ENCODE measurements around the gene PLXNC1.

The PLXNC1 gene

DNA sequence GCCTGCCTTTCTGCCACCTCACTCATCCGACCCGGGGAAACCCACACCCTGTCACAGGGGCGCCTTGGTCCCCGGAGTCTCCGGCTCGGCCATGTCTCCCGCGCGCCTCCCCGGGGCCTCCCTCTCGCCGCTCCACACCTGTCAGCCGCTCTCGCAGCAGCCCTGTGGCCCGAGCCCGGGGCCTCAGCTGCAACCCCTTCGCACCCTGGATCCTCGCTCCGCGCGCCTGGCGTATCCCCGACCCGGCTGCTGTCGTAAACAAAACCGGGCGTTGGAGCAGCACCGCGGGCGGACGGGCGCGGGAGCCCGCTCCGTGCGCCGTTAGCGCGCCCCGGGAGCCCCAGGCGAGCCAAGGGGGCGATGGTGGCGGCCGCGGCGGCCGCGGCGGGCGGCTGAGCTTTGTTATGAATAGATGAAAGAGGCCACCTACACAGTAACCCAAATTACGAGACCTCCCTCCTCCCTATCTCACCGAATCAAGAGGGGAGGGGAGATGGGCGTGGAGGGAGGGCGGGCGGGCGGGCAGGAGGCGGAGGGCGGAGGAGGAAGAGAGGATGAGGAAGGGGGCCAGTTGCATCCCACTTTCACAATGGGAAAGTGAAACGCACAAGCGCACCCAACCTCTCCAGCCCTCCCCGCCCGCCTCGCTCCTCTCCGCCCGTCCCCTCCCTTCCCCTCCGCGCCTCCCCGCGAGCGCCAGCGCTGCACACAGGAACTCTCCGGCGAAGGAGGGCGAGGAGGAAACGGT lies at the start of gene PLXNC1:
PLXNC1 (plus strand) TSS at position 587 of the 748 bp plus-strand sequence. CDS start 395 bp downstream, outside the sequence.
- DNase-seq = peak; percentile 83 to 92 (median 85)

DNA sequence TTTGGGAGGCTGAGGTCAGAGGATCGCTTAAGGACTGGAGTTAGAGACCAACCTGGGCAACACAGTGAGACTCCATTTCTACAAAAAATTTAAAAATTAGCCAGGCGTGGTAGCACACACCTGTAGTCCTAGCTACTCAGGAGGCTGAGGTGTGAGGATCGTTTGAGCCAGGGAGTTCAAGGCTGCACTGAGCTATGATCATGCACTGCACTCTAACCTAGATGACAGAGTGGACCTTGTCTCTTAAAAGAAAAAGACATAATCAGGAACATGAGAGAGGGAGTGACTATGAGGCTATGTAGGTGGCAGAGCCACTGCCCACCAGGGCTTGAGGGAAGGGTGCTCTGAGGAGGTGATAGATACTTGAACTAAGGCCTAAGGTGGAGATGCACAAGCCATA lies 49.2 kb upstream of the PLXNC1 start:
- no peak for DNase-seq

DNA sequence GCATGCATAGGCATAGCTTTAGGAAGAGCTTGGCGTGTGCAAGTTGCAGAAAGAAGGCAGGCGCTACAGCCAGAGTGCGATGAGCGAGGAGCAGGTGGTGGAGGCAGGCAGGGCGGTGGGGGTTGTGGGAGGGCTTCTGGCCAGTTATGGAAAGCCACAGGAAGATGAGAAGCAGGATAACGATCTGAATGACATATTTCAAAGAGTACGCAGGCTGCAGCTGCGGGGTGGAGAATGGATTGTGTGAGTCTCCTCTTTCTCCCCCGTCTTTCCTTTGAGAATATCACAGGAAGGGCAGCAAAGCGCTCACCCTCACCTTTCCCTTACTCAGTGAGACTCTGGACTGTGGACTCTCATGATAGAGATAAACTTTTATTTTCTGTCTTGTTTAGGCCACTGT lies 48.7 kb upstream of the PLXNC1 start:
- DNase-seq = no peak

DNA sequence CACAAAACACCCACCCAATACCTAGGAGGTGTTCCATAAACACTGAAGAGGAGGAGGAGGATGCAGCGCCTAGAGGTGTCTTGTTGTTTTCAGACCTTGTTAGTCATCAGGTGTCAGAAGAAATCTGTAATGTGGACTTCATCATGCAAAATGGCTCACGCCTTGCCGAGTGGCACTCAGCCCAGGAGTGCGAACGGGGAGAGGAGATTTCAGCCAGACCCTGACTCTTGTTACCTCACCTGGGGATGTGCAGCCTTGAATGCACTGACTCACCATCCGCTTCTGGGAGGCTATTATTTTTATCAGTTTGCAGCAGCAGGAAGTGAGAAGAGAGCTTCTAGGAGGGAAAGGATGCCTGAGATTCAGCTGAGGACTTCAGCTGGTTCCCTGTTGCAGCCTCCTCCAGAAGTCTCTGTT lies 48.2 kb upstream of the PLXNC1 start:
- no peak for DNase-seq

DNA sequence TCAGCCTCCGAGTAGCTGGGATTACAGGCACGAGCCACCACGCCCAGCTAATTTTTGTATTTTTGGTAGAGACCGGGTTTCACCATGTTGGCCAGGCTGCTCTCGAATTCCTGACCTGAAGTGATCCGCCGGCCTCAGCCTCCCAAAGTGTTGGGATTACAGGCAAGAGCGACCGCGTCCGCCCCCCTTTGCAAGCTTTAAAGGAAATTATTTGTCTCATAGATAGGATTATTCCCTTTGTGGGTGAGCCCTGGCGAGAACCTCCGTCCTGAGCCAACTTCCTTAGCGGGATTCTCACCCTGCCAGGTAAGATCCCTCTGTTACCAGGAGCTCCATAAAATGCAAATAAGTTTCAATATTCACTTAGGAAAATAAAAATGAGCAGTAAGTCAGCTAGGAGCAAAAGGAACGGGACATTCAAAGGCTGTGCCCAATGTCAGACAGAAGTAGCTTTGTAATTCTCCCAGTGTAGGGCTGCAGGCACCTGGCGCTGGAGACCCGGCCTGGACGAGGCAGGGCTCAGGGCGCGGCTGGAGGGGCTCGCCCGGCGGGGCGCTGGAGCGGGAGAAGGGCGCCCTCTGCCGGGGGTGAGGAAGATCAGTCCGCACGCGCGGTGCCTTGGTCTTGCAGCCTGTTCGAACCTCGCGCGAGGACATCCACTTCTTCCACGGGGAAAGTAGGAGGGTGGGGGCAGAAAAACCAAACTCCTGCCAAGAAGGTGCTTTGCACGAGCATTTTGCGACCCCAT lies 47.2 kb upstream of the PLXNC1 start:
- DNase-seq = peak; percentile 73 to 91 (median 87)

DNA sequence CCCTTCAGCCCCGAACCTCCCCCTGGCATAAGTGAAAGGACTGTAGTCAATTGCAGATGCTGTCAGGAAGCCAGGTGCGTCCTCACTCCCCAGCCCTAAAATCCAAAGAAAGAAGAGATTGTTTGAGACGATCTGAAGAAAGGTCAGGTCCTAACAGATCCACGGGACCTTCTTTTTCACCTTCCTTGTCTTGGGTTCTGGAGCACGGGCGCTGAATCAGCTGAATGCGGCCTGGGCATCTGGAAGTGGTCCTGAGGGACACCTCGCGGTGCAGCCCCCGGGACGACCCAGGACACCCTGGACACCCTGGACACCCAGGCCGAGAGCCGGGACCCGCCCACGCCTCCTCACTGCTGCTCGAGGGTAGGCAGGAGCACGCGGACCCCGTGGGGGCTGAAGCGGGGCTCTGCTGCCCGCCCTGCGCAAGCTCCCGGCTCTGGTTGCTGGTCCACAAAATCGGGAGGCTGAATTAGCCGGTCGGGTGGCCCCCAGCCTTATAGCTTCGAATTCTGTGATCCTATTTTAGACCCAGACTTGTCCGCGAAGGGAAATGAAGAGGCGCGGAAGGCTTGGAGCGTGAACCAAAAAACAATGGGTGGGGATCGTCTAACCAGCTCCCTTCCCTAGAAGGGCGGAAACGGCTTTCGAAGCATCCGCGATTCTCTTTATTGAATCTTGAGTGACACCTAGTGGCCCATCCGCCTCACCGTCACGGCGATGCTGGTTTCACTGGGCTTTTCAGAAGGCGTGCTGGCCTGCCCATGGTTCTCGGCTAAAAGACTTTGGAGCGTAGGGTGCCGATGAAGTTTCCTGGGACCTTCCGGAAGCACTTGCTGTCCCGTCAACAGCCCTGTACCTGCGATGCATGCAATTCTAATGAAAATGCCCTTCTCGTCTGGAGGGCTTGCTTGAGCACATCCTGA lies 46.4 kb upstream of the PLXNC1 start:
- DNase-seq = peak; percentile 92 to 96 (median 94)

DNA sequence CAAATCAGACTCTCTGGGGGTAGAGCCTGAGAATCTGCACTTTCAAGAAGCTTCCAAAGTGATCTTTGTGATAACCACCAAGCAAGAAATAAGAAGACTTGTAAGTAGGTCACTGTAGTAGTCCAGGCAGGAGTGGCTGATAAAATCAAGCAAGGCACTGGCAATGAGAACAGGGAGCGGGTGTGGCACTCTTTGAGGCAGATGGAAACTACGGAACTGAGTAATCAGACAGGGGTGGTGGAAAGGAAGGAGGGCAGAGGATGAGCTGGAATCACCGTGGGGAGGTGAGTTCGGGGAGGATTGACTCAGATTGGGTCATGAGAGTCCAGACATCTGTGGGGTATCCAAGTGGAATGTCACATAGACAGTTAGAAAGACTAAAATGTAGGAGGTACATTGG lies 44.4 kb upstream of the PLXNC1 start:
- DNase-seq = peak; percentile 32 to 61 (median 56)

DNA sequence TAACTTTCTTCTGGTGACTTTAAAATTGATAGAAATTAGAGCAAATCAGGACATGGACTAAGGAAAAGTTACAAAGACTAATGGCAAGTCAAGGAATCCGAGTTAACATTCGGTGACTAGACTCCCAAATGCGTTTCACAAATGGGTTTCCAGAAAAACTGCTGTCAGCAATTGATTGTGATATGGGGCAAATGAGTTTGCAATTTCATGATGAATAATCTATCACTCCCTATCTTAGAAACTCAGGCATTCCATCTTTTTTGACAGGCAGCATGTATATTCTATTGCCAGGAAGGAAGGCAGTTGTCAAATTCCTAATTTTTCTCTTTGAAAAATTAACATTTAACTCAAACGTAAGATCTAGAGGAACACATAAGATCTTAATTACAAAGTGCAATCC lies 40.5 kb upstream of the PLXNC1 start:
- DNase-seq = no peak

DNA sequence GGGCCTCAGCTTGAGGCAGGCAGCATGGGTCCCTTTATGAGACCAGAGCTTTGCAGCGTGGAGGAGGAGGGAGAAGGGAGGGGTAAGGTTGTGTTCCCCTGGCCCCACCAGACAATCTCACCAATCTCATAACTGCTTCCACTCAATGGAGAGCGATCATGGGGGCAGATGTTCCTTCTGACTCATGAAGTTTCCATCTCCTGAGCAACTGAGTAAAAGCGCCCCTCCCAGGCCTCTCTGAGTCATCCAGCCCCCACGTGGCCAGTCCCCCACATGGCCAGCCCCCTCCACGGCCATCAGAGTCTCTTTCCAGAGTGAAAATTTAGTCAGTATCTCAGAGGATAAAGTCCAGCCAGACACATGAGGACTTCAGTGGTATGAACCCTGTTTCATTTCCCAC lies 39.2 kb upstream of the PLXNC1 start:
- peak; percentile 78 to 86 (median 80) for DNase-seq

DNA sequence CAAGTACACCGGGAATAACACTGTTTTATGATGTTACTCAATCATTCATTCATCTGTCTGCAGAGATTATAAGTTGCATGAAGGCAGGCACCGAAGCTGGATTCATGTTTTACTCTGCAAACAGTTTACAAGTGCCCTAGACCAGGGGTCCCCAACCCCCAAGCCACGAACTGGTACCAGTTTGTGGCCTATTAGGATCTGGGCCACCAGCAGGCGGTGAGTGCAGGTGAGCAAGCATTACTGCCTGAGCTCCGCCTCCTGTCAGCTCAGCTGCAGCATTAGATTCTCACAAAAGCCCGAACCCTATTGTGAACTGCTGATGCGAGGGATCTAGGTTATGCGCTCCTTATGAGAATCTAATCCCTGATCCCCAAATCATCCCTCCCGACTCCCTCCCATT lies 38.1 kb upstream of the PLXNC1 start:
- no peak for DNase-seq

DNA sequence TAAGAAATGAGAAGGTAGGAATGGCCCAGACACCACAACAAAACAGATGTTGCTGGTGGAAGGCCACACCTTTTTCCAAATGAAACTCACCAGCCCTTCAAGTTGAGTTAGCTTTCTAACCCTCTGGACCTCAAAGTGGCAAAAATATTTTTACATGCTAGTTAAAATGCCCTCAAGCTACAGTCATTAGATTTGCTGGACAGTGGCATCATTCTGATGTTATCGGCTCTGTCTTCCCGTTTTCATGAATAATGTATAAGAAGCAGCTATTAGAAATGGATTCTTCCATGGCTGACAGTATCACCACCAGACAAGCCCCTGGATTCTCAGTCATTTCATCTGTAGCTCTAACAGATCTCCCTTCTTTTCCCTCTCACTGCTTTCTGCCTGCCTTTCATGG lies 37.1 kb upstream of the PLXNC1 start:
- no peak for DNase-seq

DNA sequence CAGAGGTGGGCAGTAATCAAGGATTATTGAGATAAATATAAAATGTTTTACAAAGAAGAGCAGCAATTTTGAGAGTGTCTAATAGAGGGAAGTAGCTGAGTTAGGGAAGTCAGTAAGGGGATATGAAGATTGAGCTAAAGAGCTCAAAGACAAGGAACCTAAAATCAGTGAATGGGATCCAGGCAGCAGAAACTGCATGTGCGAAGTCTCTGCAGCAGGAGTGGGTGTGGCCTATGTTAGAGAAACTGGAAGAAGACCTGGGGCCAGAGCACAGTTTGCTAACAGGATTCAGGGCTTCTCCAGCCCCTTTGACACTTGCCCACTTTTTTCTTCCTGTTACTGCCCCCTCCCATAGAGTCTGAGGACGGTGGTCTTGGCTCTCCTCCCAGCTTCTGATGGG lies 36.3 kb upstream of the PLXNC1 start:
- DNase-seq = peak; percentile 64 to 74 (median 73)

DNA sequence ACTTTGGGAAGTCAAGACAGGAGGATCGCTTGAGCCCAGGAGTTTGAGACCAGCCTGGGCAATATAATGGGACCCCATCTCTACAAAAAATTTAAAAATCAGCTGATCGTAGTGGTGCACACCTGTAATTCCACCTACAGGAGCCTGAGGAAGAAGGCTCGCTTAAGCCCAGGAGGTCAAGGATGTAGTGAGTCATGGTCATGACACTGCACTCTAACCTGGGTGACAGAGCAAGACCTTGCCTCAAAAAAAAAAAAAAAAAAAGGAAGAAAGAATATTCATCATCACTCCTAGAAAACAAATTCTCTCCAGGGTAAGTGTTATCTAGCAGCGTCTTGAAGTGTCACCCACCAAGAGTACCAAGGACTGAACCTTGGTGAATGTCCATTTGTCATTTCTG lies 34.2 kb upstream of the PLXNC1 start:
- no peak for DNase-seq

DNA sequence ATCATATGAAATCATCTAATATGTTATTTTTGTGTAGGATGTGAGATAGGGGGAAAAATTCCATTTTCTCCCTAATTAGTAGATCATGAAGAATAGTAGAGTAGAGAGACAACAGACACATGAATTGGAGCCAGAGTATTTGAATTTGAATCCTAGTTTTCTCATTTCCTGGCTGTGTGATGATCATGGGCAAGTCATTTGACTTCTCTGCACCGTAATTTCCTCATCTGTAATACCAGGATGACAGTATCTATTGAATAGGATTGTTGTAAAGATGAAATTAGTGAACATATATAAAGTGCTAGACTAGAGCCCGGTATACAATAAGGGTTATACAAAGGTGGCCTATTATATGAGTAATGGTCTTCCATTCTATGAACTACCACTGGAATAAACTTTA lies 32.2 kb upstream of the PLXNC1 start:
- DNase-seq = no peak

DNA sequence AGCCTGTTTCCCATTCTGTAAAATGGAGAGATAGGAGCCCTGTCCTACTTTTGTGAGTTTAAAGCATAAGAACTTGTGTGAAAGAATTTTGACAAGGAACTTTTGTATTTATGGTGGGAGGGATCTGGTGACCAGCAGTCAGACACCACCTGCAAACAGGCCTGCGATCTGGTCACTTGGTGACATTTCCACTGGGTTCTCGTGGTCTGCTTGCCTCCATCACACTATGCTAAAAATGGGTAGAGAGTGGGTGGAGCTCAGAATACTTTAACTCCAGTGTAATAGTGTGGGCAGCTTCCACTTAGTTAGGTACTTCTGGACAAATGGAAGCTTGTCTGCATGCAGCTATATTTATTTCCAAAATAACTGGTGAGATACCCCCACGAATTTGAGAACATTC lies 26.5 kb upstream of the PLXNC1 start:
- DNase-seq = peak; percentile 43 to 50 (median 45)

DNA sequence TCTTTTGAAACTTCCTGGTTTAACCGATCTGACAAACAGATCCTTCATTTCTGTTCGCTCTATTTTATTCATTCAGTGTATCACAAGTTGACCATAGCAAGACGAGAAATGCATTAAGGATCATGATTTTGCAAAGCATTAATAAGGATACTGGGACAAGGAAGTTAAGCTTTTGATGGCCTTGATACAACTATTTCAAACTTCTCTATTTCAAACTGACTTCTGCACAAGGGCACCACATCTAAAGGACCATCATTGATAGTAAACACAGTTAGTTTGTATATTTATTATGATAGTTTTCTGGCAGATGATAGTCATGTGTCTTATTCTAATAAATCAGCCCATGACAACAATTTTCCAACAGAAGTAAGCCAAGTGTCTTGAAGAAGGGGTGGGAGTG lies 25.8 kb upstream of the PLXNC1 start:
- no peak for DNase-seq

DNA sequence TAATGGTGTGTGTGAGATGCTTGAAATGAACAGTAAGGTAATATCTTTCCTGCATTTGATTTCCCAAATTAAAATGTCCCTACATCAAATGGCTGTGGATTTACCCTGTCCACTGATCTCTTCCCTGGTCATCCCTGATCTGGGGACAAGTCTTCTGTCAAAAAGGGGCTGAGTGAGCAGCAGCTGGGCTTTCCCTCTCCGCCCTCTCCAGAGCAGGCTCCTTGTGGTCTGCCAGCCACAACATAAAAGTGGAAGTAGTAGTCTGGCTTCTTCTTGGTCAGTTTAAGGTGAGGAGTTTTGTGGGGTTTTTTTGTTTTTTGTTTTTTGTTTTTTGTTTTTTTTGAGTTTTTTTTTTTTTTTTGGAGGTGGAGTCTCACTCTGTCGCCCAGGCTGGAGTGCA lies 25.2 kb upstream of the PLXNC1 start:
- DNase-seq = peak; percentile 81 to 86 (median 81)

DNA sequence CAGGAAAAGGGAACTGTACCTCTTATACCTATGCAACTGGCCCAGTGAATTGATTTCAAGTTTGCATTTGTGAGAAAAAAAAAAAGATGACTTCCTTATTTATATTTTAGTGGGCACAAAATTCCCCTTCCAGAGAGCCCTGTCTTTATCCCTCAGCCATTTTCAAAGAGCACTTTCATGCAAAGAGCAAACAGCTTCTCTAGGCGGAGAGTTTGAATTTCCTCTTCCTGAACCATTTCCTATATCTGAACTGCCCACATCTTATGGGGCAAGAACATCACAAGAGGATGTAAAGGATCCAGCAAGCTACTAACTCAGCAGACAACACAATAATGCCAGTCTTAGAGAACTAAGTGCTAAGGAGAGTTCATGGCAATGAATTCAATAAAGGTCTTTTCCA lies 22.3 kb upstream of the PLXNC1 start:
- peak; percentile 74 to 90 (median 89) for DNase-seq

DNA sequence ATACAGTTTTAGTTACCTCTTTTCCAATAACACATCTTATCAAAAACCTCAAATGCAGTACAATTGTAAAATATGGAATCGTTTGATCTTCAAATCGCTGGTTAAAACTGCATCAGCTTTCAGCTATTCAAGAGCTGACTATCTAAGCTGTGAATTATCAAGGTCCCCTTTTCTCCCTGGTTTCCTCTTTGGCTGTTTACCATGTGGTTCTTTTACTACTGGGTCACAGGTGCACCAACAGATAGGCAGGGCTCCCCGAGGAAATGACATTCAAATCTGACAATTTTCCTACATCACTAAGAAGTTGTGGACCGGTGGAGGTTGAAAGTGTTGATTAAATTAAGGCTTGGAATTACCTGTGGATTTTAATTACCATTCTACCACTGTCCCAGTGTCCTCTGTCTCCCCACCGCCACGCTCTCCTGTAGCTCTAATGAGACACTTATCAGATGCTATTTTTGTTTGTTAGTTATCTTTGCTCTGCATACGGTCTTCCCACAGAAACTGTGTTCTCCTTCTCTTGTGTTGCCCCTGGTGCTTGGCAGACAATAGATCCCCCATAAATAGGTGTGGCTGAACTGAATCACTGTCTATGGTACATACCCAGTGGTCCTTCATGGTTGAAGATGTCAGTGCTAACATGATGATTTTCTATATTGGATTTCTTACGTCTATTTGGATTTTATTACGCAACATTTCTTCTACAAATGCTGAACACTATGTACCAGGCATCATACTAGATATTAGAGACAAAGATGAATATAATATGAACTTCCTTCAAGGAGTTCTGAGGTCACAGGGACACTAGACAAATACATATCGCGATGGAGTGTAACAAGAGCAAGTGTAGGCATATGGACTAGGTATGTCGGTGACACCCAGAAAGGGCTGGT lies 20.9 kb upstream of the PLXNC1 start:
- DNase-seq = no peak

DNA sequence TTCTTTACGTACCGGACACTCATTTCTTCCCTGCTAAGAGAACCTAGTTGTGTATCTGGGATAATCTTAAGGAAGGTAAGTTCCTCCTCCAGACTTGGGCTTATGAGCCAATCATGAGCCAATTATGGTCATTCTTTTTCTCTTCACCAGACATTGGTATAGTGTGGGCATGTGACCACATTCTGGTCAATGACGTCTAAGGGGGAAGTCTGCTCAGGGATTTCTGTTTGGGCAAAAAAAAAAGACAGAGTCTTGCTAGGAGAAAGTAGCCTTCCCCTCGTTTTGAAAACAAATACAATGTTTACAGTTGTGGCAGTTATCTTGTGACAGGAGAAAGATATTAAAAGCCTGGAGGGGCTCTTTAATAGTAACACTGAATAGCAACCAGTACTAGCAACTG lies 20.1 kb upstream of the PLXNC1 start:
- DNase-seq = peak; percentile 52 to 67 (median 61)

DNA sequence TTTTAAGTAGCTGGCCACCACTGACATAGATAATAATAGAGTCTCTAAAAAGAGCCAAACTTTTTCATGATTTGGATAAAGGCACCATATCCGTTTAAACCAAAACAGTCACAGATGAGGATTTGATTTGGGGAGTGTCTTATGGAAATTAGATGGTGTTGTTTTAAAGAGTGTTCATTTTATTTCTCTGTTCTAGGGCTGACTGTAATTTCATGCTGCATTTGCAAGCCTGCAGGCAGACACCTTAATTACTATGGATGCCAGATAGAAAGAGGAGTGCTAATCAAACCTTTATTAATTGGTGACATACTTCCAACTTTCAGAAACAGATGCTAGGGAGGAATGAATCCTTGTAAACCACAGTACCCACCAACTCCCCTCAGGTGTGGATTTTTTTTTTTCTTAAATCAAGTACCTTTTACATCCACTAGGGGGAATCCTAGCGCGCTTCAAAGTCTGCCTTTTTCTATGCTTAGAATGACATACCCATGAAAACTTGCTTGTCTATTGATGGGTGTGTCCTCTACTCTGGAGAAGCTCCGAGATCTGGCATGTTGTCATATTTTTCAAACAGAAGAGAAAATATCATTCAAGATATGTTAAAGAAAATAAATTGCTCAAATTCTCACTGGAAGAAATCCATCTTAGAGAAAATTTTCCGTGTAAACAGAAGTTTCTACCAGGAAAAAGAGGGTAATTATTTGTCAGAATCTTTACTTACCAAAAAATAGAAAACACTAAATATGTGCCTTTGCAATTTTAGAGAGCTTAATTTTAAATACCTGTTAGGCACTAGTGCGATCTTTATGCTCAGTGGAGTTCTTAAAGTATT lies 14.2 kb upstream of the PLXNC1 start:
- DNase-seq = peak; percentile 67 to 76 (median 75)

Data from suppressor macrophage treated with lipopolysaccharide for 1 hour (primary cell).